Fibroblast of pulmonary artery (primary cell): ENCODE measurements around the gene PHLDB2.

Experiments used
- DNase-seq: peaks from one replicate; pipeline ENCODE4 v3.0.0-alpha.2; 2010; ENCODE audit warnings: low read depth
- H3K4me3 ChIP-seq: replicated peaks from 2 replicates; pipeline ENCODE4 v1.5.1; 2011; ENCODE audit warnings: low read depth, mild to moderate bottlenecking, control low read depth, low read length, moderate library complexity
- CTCF ChIP-seq: IDR thresholded peaks from 2 replicates; pipeline ENCODE4 v1.5.1; 2011; ENCODE audit warnings: mild to moderate bottlenecking, control low read depth, low read length, inconsistent platforms; ENCODE audit errors: missing control alignments

The PHLDB2 gene

GRCh38 chr3:111856501-111856900 lies 2.6 kb upstream of the PHLDB2 start:
- H3K4me3 ChIP-seq: no peak overlapping the region
- no peak for DNase-seq
- no peak for TF ChIP-seq CTCF

DNA sequence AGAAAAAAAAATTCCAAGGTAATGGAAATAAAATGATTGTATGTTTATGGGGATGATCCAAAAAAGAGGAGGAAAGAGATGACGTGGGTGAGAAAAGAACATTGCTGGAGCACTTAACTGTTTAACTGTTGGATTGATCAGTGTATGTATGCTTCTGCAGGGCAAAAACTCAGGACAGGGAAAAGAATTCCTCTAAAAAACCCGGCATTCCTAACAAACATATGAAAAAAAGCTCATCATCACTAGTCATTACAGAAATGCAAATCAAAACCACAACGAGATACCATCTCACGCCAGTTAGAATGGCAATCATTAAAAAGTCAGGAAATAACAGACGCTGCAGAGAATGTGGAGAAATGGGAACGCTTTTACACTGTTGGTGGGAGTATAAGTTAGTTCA lies 1.6 kb upstream of the PHLDB2 start:
- no peak for TF ChIP-seq CTCF
- H3K4me3 ChIP-seq: no peak overlapping the region
- no peak for DNase-seq

DNA sequence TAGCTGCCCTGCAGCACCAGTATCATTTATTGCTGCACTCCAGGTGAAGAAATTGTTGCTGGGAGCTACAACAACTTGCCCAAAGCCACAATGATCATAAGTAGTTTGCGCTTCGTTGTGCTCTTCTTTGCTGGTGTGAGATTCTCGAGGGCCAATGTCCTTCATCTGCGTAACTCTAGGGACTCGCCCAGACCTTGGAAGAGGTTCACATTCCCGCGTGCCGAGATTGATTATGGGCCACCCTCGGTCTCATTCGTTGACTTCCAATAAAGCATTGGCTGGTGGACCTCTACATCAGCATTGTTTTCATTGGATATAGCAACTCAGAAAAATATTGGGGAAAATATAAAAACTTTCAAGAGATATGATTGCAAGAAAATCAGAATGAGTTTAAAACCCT lies 423 bp upstream of the PHLDB2 start:
- peak overlapping the region; percentile 90 for H3K4me3 ChIP-seq
- DNase-seq: no peak
- no peak for TF ChIP-seq CTCF

DNA sequence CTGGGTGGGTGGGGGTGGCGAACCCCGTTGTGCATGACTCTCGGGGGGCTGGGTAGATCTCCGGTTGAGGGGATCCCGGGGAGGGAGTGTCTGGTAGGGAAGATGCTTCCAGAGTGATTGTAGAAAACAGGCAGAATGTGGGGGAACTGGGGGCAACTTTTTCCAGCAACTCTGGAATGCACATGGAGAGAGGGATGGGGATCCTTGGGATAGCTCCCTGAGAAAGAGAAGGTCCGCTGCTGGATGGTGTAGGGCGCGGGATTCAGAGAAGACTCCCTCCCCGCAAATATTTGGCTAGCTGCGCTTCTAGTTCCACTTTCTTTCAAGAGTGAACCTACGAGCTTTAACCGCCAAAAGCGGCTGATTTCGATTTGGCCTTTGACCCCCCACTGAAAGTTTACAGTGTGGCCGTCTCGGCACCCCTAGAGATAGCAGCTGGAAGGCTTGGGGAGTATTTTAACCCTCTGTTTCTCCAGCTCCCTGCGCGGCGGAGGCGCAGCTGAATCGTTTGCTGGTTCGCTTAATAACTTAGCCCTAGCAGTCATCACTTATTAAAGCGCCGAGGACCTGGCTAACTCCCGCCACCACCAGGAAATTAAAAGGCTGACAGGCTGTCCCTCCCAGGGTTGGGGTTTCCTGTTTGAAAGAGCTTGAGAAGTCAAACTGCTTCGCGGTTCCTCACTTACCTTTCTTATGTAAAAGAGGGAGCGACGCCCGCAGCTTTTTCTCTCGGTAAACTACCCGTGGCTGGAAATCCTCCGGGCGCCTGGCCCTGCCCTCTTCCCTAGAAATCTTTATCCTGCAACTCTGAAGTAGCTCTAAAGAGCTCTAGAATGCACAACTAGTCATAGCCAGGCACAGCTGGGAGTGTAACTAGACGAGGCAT lies 1.2 kb downstream of the PHLDB2 start:
- DNase-seq: peak; percentile 94
- TF ChIP-seq CTCF: peak; percentile 54
- H3K4me3 ChIP-seq: peak overlapping the region; percentile 90

GRCh38 chr3:111861391-111861790 lies 2.3 kb downstream of the PHLDB2 start:
- DNase-seq: peak; percentile 60
- peak overlapping the region; percentile 90 for H3K4me3 ChIP-seq

DNA sequence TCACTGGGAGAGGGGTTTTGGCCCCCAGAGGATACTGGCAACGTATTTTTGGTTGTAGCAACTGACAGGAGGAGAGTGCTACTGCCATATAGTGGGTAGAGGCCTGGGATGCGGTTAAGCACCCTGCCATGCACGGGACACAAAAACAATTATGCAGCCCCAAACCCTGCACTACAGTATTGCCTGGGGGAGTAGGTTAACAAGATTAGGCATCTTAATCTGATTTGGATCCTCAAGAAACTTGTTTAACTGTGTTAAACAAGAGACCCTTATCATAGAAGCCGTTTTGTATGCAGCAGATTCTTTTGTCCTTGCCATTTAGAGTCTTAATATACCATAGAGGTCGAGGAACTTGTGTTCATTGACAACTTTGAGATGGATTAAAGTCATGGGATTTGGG lies 3.4 kb downstream of the PHLDB2 start:
- no peak for DNase-seq
- TF ChIP-seq CTCF: no peak
- peak overlapping the region; percentile 90 for H3K4me3 ChIP-seq

More at GRCh38 chr3:111861391-111861790, 2.3 kb downstream of the PHLDB2 start:
- TF ChIP-seq CTCF: no peak

GRCh38 chr3:111862974-111863373 lies 3.9 kb downstream of the PHLDB2 start:
- no peak for TF ChIP-seq CTCF
- no peak overlapping the region for H3K4me3 ChIP-seq
- DNase-seq: no peak
